ENCODE data around the gene RIC3.
A peak's percentile ranks its signal among the peaks of the same experiment; 100 is the strongest.

The RIC3 gene

GRCh38 chr11:8091721-8092120, 77.1 kb downstream of the RIC3 start:
- Histone ChIP-seq H3K9me3 (ENCODE audit: insufficient read depth, low read length) (no peaks in the 10 kb centered on the region), H3K9ac (ENCODE audit: low read length) (no peak overlapping the region), H3K4me3 (ENCODE audit: low read length) (no peak overlapping the region), H3K36me3 (replicated peaks; ENCODE audit: low read depth, low read length) (no peaks in the 10 kb centered on the region), H3K79me2 (ENCODE audit: low read length) (no peaks in the 10 kb centered on the region), H3K4me2 (ENCODE audit: low read length) (no peak overlapping the region), H3K4me1 (ENCODE audit: low read length) (peaks cover 12% of the 10 kb centered on the region), H3K27me3 (ENCODE audit: low read depth, low read length) (peaks cover 2% of the 10 kb centered on the region; the same call in 1 of the 2 replicates), H2AFZ (ENCODE audit: low read depth, low read length) (no peak overlapping the region), H4K20me1 (ENCODE audit: insufficient read depth, low read length) (no peaks in the 10 kb centered on the region), H3K27ac (ENCODE audit: low read length) (no peak overlapping the region)
- TF ChIP-seq CTCF (IDR thresholded peaks at IDR 0.05; ENCODE audit: low read depth, low read length) (no peak), EZH2phosphoT487 (IDR thresholded peaks at IDR 0.05; ENCODE audit: low read depth) (no peak)

- Histone ChIP-seq H3K4me3 (ENCODE audit: low read length) (no peak overlapping the region), H3K9ac (ENCODE audit: low read length) (no peak overlapping the region), H3K9me3 (ENCODE audit: insufficient read depth, low read length) (no peaks in the 10 kb centered on the region), H4K20me1 (ENCODE audit: insufficient read depth, low read length) (no peaks in the 10 kb centered on the region), H3K79me2 (ENCODE audit: low read length) (no peaks in the 10 kb centered on the region), H3K4me2 (ENCODE audit: low read length) (no peak overlapping the region), H3K4me1 (ENCODE audit: low read length) (peaks cover 12% of the 10 kb centered on the region), H3K36me3 (replicated peaks; ENCODE audit: low read depth, low read length) (no peaks in the 10 kb centered on the region), H3K27ac (ENCODE audit: low read length) (no peak overlapping the region), H2AFZ (ENCODE audit: low read depth, low read length) (no peak overlapping the region), H3K27me3 (ENCODE audit: low read depth, low read length) (peaks cover 5% of the 10 kb centered on the region; the same call in 1 of the 2 replicates)
- TF ChIP-seq EZH2phosphoT487 (IDR thresholded peaks at IDR 0.05; ENCODE audit: low read depth) (no peak), CTCF (IDR thresholded peaks at IDR 0.05; ENCODE audit: low read depth, low read length) (peak; percentile 70)
These were observed 78.1 kb downstream of the RIC3 start for GRCh38 chr11:8090756-8091155.

- H3K27me3 ChIP-seq (ENCODE audit: low read depth, low read length), result peaks cover 6% of the 10 kb centered on the region; the same call in 1 of the 2 replicates
- no peak for TF ChIP-seq EZH2phosphoT487 (IDR thresholded peaks at IDR 0.05; ENCODE audit: low read depth)
- TF ChIP-seq CTCF (IDR thresholded peaks at IDR 0.05; ENCODE audit: low read depth, low read length), result no peak
- no peaks in the 10 kb centered on the region for H3K79me2 ChIP-seq (ENCODE audit: low read length)
- no peaks in the 10 kb centered on the region for H3K36me3 ChIP-seq (replicated peaks; ENCODE audit: low read depth, low read length)
- no peak overlapping the region for H3K4me3 ChIP-seq (ENCODE audit: low read length)
- H3K27ac ChIP-seq (ENCODE audit: low read length), result no peak overlapping the region
- H3K4me1 ChIP-seq (ENCODE audit: low read length), result peaks cover 12% of the 10 kb centered on the region
- no peaks in the 10 kb centered on the region for H4K20me1 ChIP-seq (ENCODE audit: insufficient read depth, low read length)
- H3K9ac ChIP-seq (ENCODE audit: low read length), result no peak overlapping the region
- H3K4me2 ChIP-seq (ENCODE audit: low read length), result no peak overlapping the region
- no peak overlapping the region; the same call in 1 of the 2 replicates for H2AFZ ChIP-seq (ENCODE audit: low read depth, low read length)
- no peaks in the 10 kb centered on the region for H3K9me3 ChIP-seq (ENCODE audit: insufficient read depth, low read length)
These were observed 78.9 kb downstream of the RIC3 start for GRCh38 chr11:8089791-8090510.

GRCh38 chr11:8087756-8088155, 81.1 kb downstream of the RIC3 start:
- Histone ChIP-seq H3K9ac (ENCODE audit: low read length) (no peak overlapping the region), H4K20me1 (ENCODE audit: insufficient read depth, low read length) (no peaks in the 10 kb centered on the region), H3K79me2 (ENCODE audit: low read length) (no peaks in the 10 kb centered on the region), H3K4me2 (ENCODE audit: low read length) (no peak overlapping the region), H3K27me3 (ENCODE audit: low read depth, low read length) (peaks cover 8% of the 10 kb centered on the region; the same call in 1 of the 2 replicates), H3K4me3 (ENCODE audit: low read length) (no peak overlapping the region), H3K4me1 (ENCODE audit: low read length) (peaks cover 11% of the 10 kb centered on the region), H2AFZ (ENCODE audit: low read depth, low read length) (no peak overlapping the region), H3K9me3 (ENCODE audit: insufficient read depth, low read length) (no peaks in the 10 kb centered on the region), H3K27ac (ENCODE audit: low read length) (no peak overlapping the region), H3K36me3 (replicated peaks; ENCODE audit: low read depth, low read length) (no peaks in the 10 kb centered on the region)
- TF ChIP-seq EZH2phosphoT487 (IDR thresholded peaks at IDR 0.05; ENCODE audit: low read depth) (no peak), CTCF (IDR thresholded peaks at IDR 0.05; ENCODE audit: low read depth, low read length) (no peak)
